Lower leg skin (tissue), 4 donors: ENCODE data around the gene GPR68. TPM values are rescaled to one million over a fixed set of nuclear protein-coding genes. Genes with fewer than 3 reads are reported as not detected.
"Not testable (repeated sequence)": the region's sequence is repeated elsewhere in the genome, so short reads cannot be mapped to it uniquely, and the experiment has no call there.

Source experiments
- DNase-seq, 2 donors: peaks; one replicate each; pipeline ENCODE4 v3.0.0-alpha.2; 2019; ENCODE audit warnings: low spot score in 2 of 2
- H3K4me3 ChIP-seq: fragments of 200-600 bp; sonication (generic); 2 replicates; pipeline ENCODE4 v1.5.1; 2017; ENCODE audit warnings: mild to moderate bottlenecking, low read depth; ENCODE audit not compliant: poor library complexity, severe bottlenecking
- CTCF ChIP-seq, 3 donors: fragments of 450-650 bp; IDR thresholded peaks; one replicate each; pipeline ENCODE4 v1.5.1; 2016; ENCODE audit warnings: antibody characterized with exemption in 3 of 3, mild to moderate bottlenecking in 3 of 3, moderate library complexity in 2 of 3
- POLR2A ChIP-seq, 2 donors: fragments of 450-650 bp; IDR thresholded peaks; one replicate each; pipeline ENCODE4 v1.6.1; 2016 to 2017; ENCODE audit warnings: antibody characterized with exemption in 2 of 2, mild to moderate bottlenecking in 1 of 2, moderate library complexity in 1 of 2
- WGBS, 2 donors: methylation state at CpG; one replicate each; pipeline ENCODE4 v1.1.5; 2018; 5-methylcytosine and 5-hydroxymethylcytosine counted together
- intact Hi-C: fragments of 100-400 bp; cut with DNase I; formaldehyde crosslinking; loops from one replicate; pipeline ENCODE4 v1.15.0; 2023; ENCODE audit warnings: low total_unique reads
- total RNA-seq, 4 donors: library from RNA; depleted of rRNA; stranded (reverse); fragments of >200 nt; gene quantifications; one replicate each; pipeline ENCODE4 v1.1.0, GENCODE V29; 2016

GPR68 gene
- total RNA-seq, 4 donors from 2014 or later: 1.3 to 4.1 (median 3.2) TPM

- 93 to 95% methylated on average over 9 of the region's 9 CpGs for WGBS, 2 donors
- intact Hi-C loops: no loop called here
- no peak for TF ChIP-seq CTCF (IDR thresholded peaks at IDR 0.05)
- TF ChIP-seq POLR2A (IDR thresholded peaks at IDR 0.05): no peak
- no peak overlapping the region for H3K4me3 ChIP-seq
- DNase-seq: no peak
These were observed 27.1 kb upstream of the GPR68 start for GRCh38 chr14:91271639-91272038.

- TF ChIP-seq POLR2A (IDR thresholded peaks at IDR 0.05) (no peak), CTCF (IDR thresholded peaks at IDR 0.05) (no peak)
- DNase-seq: no peak
- intact Hi-C loops: no loop called here
- WGBS, 2 donors: 57 to 61% methylated on average over 5 of the region's 8 CpGs
- H3K4me3 ChIP-seq: no peak overlapping the region
These were observed 26.1 kb upstream of the GPR68 start for GRCh38 chr14:91270619-91271018.

GRCh38 chr14:91270188-91270587 lies 25.7 kb upstream of the GPR68 start:
- TF ChIP-seq CTCF (IDR thresholded peaks at IDR 0.05): no peak
- no peak for TF ChIP-seq POLR2A (IDR thresholded peaks at IDR 0.05)
- intact Hi-C loops: no loop called here
- 96 to 97% methylated on average over 6 of the region's 6 CpGs for WGBS, 2 donors
- H3K4me3 ChIP-seq: no peak overlapping the region
- no peak for DNase-seq

GRCh38 chr14:91269076-91269991 lies 24.8 kb upstream of the GPR68 start:
- no peak for DNase-seq
- TF ChIP-seq POLR2A (IDR thresholded peaks at IDR 0.05): no peak
- TF ChIP-seq CTCF (IDR thresholded peaks at IDR 0.05): no peak
- no peak overlapping the region for H3K4me3 ChIP-seq
- intact Hi-C loops: no loop called here
- 30 to 32% methylated on average over 24 of the region's 24 CpGs for WGBS, 2 donors

GRCh38 chr14:91267965-91268437 lies 23.5 kb upstream of the GPR68 start:
- TF ChIP-seq CTCF (IDR thresholded peaks at IDR 0.05) (no peak), POLR2A (IDR thresholded peaks at IDR 0.05) (no peak)
- 94% methylated on average over 7 of the region's 7 CpGs for WGBS, 2 donors
- H3K4me3 ChIP-seq: no peak overlapping the region
- DNase-seq: no peak
- intact Hi-C loops: no loop called here

GRCh38 chr14:91266276-91266675 lies 21.8 kb upstream of the GPR68 start:
- DNase-seq, intact Hi-C loops, H3K4me3 ChIP-seq: not testable (repeated sequence)
- WGBS, 2 donors: 93 to 95% methylated on average over 15 of the region's 15 CpGs
